Ishikawa (cell line): Measurements from ENCODE around the gene ST3GAL6.

Source experiments
- CEBPB ChIP-seq: IDR thresholded peaks from 2 replicates; pipeline ENCODE4 v1.6.1; 2012
- CREB1 ChIP-seq: IDR thresholded peaks from 2 replicates; pipeline ENCODE4 v1.6.1; 2012; ENCODE audit warnings: low read depth
- EGR1 ChIP-seq: IDR thresholded peaks from 2 replicates; pipeline ENCODE4 v1.6.1; 2012
- EP300 ChIP-seq: IDR thresholded peaks from 2 replicates; pipeline ENCODE4 v1.6.1; 2012; ENCODE audit warnings: borderline replicate concordance
- FOXM1 ChIP-seq: IDR thresholded peaks from 2 replicates; pipeline ENCODE4 v1.6.1; 2012; ENCODE audit warnings: low read depth, borderline replicate concordance
- MAX ChIP-seq: IDR thresholded peaks from 2 replicates; pipeline ENCODE4 v1.6.1; 2012
- NFIC ChIP-seq: IDR thresholded peaks from 2 replicates; pipeline ENCODE4 v1.6.1; 2012
- RAD21 ChIP-seq: IDR thresholded peaks from 2 replicates; pipeline ENCODE4 v1.6.1; 2012; ENCODE audit warnings: low read depth
- REST ChIP-seq: IDR thresholded peaks from 2 replicates; pipeline ENCODE4 v1.6.1; 2012; ENCODE audit warnings: low read depth, mild to moderate bottlenecking
- TAF1 ChIP-seq: IDR thresholded peaks from 2 replicates; pipeline ENCODE4 v1.6.1; 2012; ENCODE audit warnings: low read depth, mild to moderate bottlenecking
- TCF12 ChIP-seq: IDR thresholded peaks from 2 replicates; pipeline ENCODE4 v1.6.1; 2012; ENCODE audit warnings: low read depth
- TEAD4 ChIP-seq: IDR thresholded peaks from 2 replicates; pipeline ENCODE4 v1.6.1; 2012
- USF1 ChIP-seq: IDR thresholded peaks from 2 replicates; pipeline ENCODE4 v1.6.1; 2012
- YY1 ChIP-seq: IDR thresholded peaks from 2 replicates; pipeline ENCODE4 v1.6.1; 2012; ENCODE audit warnings: low read depth
- ZBTB7A ChIP-seq: IDR thresholded peaks from 2 replicates; pipeline ENCODE4 v1.6.1; 2012; ENCODE audit warnings: low read depth

The ST3GAL6 gene

GRCh38 chr3:98811048-98811447, 47.9 kb downstream of the ST3GAL6 start:
- TF ChIP-seq FOXM1 = no peak
- TF ChIP-seq REST = no peak
- TF ChIP-seq EGR1 = no peak

GRCh38 chr3:98812851-98813374, 49.8 kb downstream of the ST3GAL6 start:
- TF ChIP-seq MAX (no peak), USF1 (no peak), EGR1 (no peak), YY1 (no peak), TCF12 (no peak), REST (no peak), ZBTB7A (no peak), CEBPB (peak; percentile 69), TEAD4 (no peak), FOXM1 (no peak), EP300 (no peak), NFIC (no peak), CREB1 (no peak), TAF1 (no peak), RAD21 (peak; percentile 54)

- TF ChIP-seq RAD21 = no peak
- TF ChIP-seq ZBTB7A = no peak
- TF ChIP-seq CREB1 = no peak
- no peak for TF ChIP-seq TEAD4
- no peak for TF ChIP-seq CEBPB
- no peak for TF ChIP-seq USF1
- TF ChIP-seq NFIC = no peak
- TF ChIP-seq TCF12 = no peak
- no peak for TF ChIP-seq MAX
- no peak for TF ChIP-seq REST
- TF ChIP-seq FOXM1 = no peak
- TF ChIP-seq YY1 = no peak
Measured at GRCh38 chr3:98814817-98815420, 51.8 kb downstream of the ST3GAL6 start.

GRCh38 chr3:98817547-98818041, 54.5 kb downstream of the ST3GAL6 start:
- TF ChIP-seq RAD21 = peak; percentile 53
- no peak for TF ChIP-seq NFIC

- TF ChIP-seq EGR1 (no peak), FOXM1 (no peak), TEAD4 (no peak), TAF1 (no peak), TCF12 (no peak), EP300 (no peak), RAD21 (no peak), CEBPB (no peak), MAX (no peak), ZBTB7A (no peak), NFIC (no peak), YY1 (no peak), CREB1 (no peak), USF1 (no peak), REST (no peak)
Measured at GRCh38 chr3:98821063-98821462, 57.9 kb downstream of the ST3GAL6 start.
